Erythroblast (primary cell): ENCODE results near the gene DUS2.
A peak's percentile ranks its signal among the peaks of the same experiment; 100 is the strongest.
"Not testable (repeated sequence)": the region's sequence is repeated elsewhere in the genome, so short reads cannot be mapped to it uniquely, and the experiment has no call there.

Experiments
- DNase-seq, 2 experiments: peaks; one replicate each; lab custom pipeline; 2025; lab: John Stamatoyannopoulos, UW
- GATA1 ChIP-seq: IDR thresholded peaks from 2 replicates; pipeline ENCODE4 v1.6.1; 2011; ENCODE audit warnings: low read depth, mild to moderate bottlenecking, control low read depth, low read length, moderate library complexity
- POLR2A ChIP-seq: IDR thresholded peaks from 2 replicates; pipeline ENCODE4 v1.6.1; 2011; ENCODE audit warnings: mild to moderate bottlenecking, low read length

DUS2 gene

GRCh38 chr16:68115851-68116250 lies 92.8 kb downstream of the DUS2 start:
- TF ChIP-seq GATA1 (no peak), POLR2A (no peak)

GRCh38 chr16:68116256-68116867 lies 93.3 kb downstream of the DUS2 start:
- DNase-seq, result peak; percentile 54 to 59
- TF ChIP-seq GATA1 (no peak), POLR2A (no peak)

More at GRCh38 chr16:68115851-68116250, 92.8 kb downstream of the DUS2 start:
- no peak for DNase-seq

DNA sequence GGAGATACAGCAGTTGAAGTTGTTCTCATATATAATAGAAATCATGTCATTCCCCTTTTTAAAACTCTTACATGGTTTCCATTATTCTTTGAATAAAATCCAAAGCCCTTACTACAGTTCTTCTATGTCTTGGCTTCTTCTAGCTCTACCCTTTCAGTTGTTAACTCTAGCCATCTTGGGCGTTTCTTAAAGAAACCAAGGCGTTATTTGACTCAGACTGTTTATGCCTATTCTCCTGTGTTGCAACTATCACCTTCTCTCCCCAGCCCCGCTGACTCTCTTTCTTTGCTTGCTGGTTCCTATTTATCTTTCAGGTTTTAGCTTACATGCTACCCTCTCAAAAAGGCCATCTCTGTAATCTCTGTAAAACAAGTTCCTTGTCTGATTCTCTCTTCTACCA lies 94.8 kb downstream of the DUS2 start:
- no peak for DNase-seq
- TF ChIP-seq GATA1, result no peak

DNA sequence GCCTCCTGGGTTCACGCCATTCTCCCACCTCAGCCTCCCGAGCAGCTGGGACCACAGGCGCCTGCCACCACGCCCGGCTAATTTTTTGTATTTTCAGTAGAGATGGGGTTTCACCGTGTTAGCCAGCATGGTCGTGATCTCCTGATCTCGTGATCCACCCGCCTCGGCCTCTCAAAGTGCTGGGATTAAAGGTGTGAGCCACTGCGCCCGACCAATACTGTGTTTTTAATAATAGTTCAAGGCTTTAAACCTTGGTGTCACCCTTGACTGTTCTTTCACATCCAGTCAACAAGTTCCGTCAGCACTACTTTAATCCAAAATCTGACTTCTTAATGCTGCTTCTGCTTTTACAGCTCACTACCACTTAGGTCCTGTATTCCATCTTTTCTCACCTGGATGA lies 95.9 kb downstream of the DUS2 start:
- not testable (repeated sequence) for DNase-seq

GRCh38 chr16:68120496-68120895 lies 97.4 kb downstream of the DUS2 start:
- DNase-seq, result not testable (repeated sequence)

DNA sequence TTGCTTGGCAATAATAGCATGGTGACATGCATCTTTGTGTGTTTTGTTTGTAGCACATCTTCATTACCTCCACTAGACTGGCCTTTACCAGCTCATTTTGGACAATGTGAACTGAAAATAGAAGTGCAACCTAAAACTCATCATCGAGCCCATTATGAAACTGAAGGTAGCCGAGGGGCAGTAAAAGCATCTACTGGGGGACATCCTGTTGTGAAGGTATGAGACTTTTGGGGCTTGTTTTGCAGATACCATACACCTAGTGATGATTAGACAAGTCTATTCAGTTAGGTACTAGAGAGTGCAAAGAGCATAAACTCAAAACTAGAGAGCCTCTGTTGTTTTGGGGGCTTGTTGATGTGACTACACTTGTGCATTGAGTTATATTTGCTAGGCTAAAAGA lies 103.3 kb downstream of the DUS2 start:
- TF ChIP-seq GATA1 (no peak), POLR2A (no peak)

DNA sequence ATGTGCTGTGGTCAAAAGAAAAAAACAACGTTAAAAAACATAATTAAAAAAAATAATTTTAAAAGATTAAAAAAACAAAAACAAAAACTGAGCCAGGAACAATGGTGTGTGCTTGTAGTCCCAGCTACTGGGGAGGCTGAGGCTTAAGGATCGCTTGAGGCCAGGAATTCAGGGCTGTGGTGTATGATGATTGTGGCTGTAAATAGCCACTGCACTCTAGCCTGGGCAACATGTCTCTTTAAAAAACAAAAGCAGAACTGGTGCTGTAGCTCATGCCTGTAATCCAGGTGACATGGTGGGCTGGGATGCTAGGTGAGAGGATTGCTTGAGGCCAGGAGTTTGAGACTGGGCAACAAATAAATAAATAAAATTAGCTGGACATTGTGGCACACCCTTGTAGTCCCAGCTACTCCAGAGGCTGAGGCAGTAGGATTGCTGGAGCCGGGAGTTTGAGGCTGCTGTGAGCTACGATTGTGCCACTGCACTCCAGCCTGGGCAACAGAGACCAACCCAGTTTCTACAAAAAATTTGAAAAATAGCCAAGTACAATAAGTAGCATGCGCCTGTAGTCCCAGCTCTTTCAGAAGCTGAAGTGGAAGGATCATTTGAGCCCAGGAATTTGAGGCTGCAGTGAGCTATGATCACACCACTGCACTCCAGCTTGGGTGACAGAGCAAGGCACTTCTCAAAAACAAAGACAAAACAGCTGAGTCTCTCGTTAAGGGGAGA lies 105.7 kb downstream of the DUS2 start:
- no peak for DNase-seq
- TF ChIP-seq POLR2A (no peak), GATA1 (no peak)

More for the DNA sequence above, 103.3 kb downstream of the DUS2 start:
- no peak for DNase-seq
